Measurements from ENCODE around the gene MARVELD1. TPM values are rescaled to one million over a fixed set of nuclear protein-coding genes. Genes with fewer than 3 reads are reported as not detected.

The MARVELD1 gene
- total and polyA plus RNA-seq, 2 experiments from 2014 or later = 29.5 to 53.1 TPM

GRCh38 chr10:97701438-97702069 lies 12.0 kb upstream of the MARVELD1 start:
- Histone ChIP-seq H4K20me1 (ENCODE audit: insufficient read depth, poor library complexity, severe bottlenecking) (no peaks in the 10 kb centered on the region), H3K9me2 (replicated peaks; ENCODE audit: insufficient read depth) (no peaks in the 10 kb centered on the region), H3K9me3 (ENCODE audit: low read depth) (no peaks in the 10 kb centered on the region), H3K4me1 (ENCODE audit: insufficient read depth) (no peaks in the 10 kb centered on the region), H3K4me3 (no peak overlapping the region), H3K4me2 (no peak overlapping the region), H3K79me2 (no peaks in the 10 kb centered on the region), H2AFZ (no peak overlapping the region), H3K27me3 (no peaks in the 10 kb centered on the region), H3K27ac (no peak overlapping the region), H3K36me3 (replicated peaks; ENCODE audit: insufficient read depth, low read depth) (no peaks in the 10 kb centered on the region)
- DNase-seq (ENCODE audit: low spot score) = peak; percentile 87
- peak; percentile 82 for TF ChIP-seq CTCF (IDR thresholded peaks at IDR 0.05; ENCODE audit: poor library complexity)
- no peak for TF ChIP-seq EZH2phosphoT487 (IDR thresholded peaks at IDR 0.05; ENCODE audit: low read depth, severe bottlenecking, unreplicated experiment)
- no peak for TF ChIP-seq EZH2 (IDR thresholded peaks at IDR 0.05; ENCODE audit: borderline replicate concordance)
- WGBS (ENCODE audit: low lambda C conversion rate, missing lambda C conversion rate) = 54% methylated on average over 12 of the region's 12 CpGs

- no peak for DNase-seq (ENCODE audit: low spot score)
- no peaks in the 10 kb centered on the region for H3K9me2 ChIP-seq (replicated peaks; ENCODE audit: insufficient read depth)
- H3K4me2 ChIP-seq = no peak overlapping the region
- no peaks in the 10 kb centered on the region for H3K27me3 ChIP-seq
- no peak for TF ChIP-seq EZH2phosphoT487 (IDR thresholded peaks at IDR 0.05; ENCODE audit: low read depth, severe bottlenecking, unreplicated experiment)
- no peak for TF ChIP-seq CTCF (IDR thresholded peaks at IDR 0.05; ENCODE audit: poor library complexity)
- no peak for TF ChIP-seq EZH2 (IDR thresholded peaks at IDR 0.05; ENCODE audit: borderline replicate concordance)
- H3K27ac ChIP-seq = no peak overlapping the region
- H2AFZ ChIP-seq = no peak overlapping the region
- H3K36me3 ChIP-seq (replicated peaks; ENCODE audit: insufficient read depth, low read depth) = no peaks in the 10 kb centered on the region
- no peaks in the 10 kb centered on the region for H3K79me2 ChIP-seq
- no peaks in the 10 kb centered on the region for H3K4me1 ChIP-seq (ENCODE audit: insufficient read depth)
- H3K4me3 ChIP-seq = no peak overlapping the region
- no peaks in the 10 kb centered on the region for H3K9me3 ChIP-seq (ENCODE audit: low read depth)
- WGBS (ENCODE audit: low lambda C conversion rate, missing lambda C conversion rate) = 92% methylated on average over 7 of the region's 7 CpGs
- no peaks in the 10 kb centered on the region for H4K20me1 ChIP-seq (ENCODE audit: insufficient read depth, poor library complexity, severe bottlenecking)
Measured at GRCh38 chr10:97703398-97704067, 10.0 kb upstream of the MARVELD1 start.

GRCh38 chr10:97704341-97704740 lies 9.2 kb upstream of the MARVELD1 start:
- Histone ChIP-seq H2AFZ (no peak overlapping the region), H3K9me2 (replicated peaks; ENCODE audit: insufficient read depth) (no peaks in the 10 kb centered on the region), H3K4me1 (ENCODE audit: insufficient read depth) (no peaks in the 10 kb centered on the region), H4K20me1 (ENCODE audit: insufficient read depth, poor library complexity, severe bottlenecking) (no peaks in the 10 kb centered on the region), H3K9me3 (ENCODE audit: low read depth) (no peaks in the 10 kb centered on the region), H3K27ac (no peak overlapping the region), H3K79me2 (no peaks in the 10 kb centered on the region), H3K27me3 (no peaks in the 10 kb centered on the region), H3K36me3 (replicated peaks; ENCODE audit: insufficient read depth, low read depth) (no peaks in the 10 kb centered on the region), H3K4me3 (no peak overlapping the region), H3K4me2 (no peak overlapping the region)
- 67% methylated on average over 1 of the region's 1 CpG for WGBS (ENCODE audit: low lambda C conversion rate, missing lambda C conversion rate)
- DNase-seq (ENCODE audit: low spot score) = no peak
- no peak for TF ChIP-seq EZH2 (IDR thresholded peaks at IDR 0.05; ENCODE audit: borderline replicate concordance)
- TF ChIP-seq CTCF (IDR thresholded peaks at IDR 0.05; ENCODE audit: poor library complexity) = no peak
- TF ChIP-seq EZH2phosphoT487 (IDR thresholded peaks at IDR 0.05; ENCODE audit: low read depth, severe bottlenecking, unreplicated experiment) = no peak

Data from hepatocyte (in vitro differentiated cells).